K562 (cell line): ENCODE data around the gene BCL2L1. TPM values are rescaled to one million over a fixed set of nuclear protein-coding genes. Genes with fewer than 3 reads are reported as not detected.

Experiments used
- BHLHE40 ChIP-seq: IDR thresholded peaks from 2 replicates; pipeline ENCODE4 v1.6.1; 2011; ENCODE audit warnings: low read length, improper control_type of control experiment
- CHD1 ChIP-seq: fragments of 200-600 bp; sonication (generic); IDR thresholded peaks from one replicate; pipeline ENCODE4 v1.6.1; 2012; ENCODE audit warnings: mild to moderate bottlenecking, moderate library complexity, low read length, inconsistent platforms
- DEAF1 ChIP-seq: fragments of 450-650 bp; formaldehyde crosslinking; IDR thresholded peaks from 2 replicates; pipeline ENCODE4 v1.4.0; 2020; ENCODE audit warnings: mild to moderate bottlenecking, moderate library complexity
- DNMT1 ChIP-seq: fragments of 450-650 bp; IDR thresholded peaks from 2 replicates; pipeline ENCODE4 v1.6.1; 2016; ENCODE audit warnings: antibody characterized with exemption, mild to moderate bottlenecking
- E2F8 ChIP-seq: fragments of 450-650 bp; IDR thresholded peaks from 2 replicates; pipeline ENCODE4 v1.7.1; 2018; ENCODE audit warnings: mild to moderate bottlenecking, low read depth; ENCODE audit not compliant: partially characterized antibody
- ELF2 ChIP-seq: fragments of 250-450 bp; sonication (Bioruptor Pico); IDR thresholded peaks from 2 replicates; pipeline ENCODE4 v1.5.0; 2021; ENCODE audit warnings: mild to moderate bottlenecking
- GTF2E2 ChIP-seq: fragments of 200-800 bp; sonication (Bioruptor generic); IDR thresholded peaks from 2 replicates; pipeline ENCODE4 v1.6.1; 2016; ENCODE audit warnings: missing genetic modification characterization, missing compliant biosample characterization
- MIER1 ChIP-seq: fragments of 450-650 bp; IDR thresholded peaks from 2 replicates; pipeline ENCODE4 v1.6.1; 2016; ENCODE audit warnings: antibody characterized with exemption, mild to moderate bottlenecking, low read depth
- MLX ChIP-seq, 2 experiments: fragments of 450-650 bp in 1 of 2; sonication (generic) in 1 of 2; formaldehyde crosslinking; conservative IDR thresholded peaks; 2 replicates each; pipeline versions ENCODE4 v1.4.0 to v1.8.1; 2020 to 2022; ENCODE audit warnings: mild to moderate bottlenecking in 1 of 2, missing genetic modification reagents in 1 of 2
- POLR2A ChIP-seq: fragments of 450-650 bp; conservative IDR thresholded peaks from 2 replicates; pipeline ENCODE4 v1.6.1; 2016
- SMAD2 ChIP-seq: fragments of 150-350 bp; IDR thresholded peaks from 2 replicates; pipeline ENCODE4 v1.6.1; 2014; ENCODE audit warnings: low read depth, mild to moderate bottlenecking, low read length
- THAP7 ChIP-seq: fragments of 250-450 bp; sonication (Bioruptor Pico); IDR thresholded peaks from 2 replicates; pipeline ENCODE4 v1.5.0; 2021
- ZBTB11 ChIP-seq, 3 experiments: fragments of 200-800 bp in 1 of 3; fragments of 250-450 bp in 1 of 3; fragments of 450-650 bp in 1 of 3; sonication (Bioruptor Pico) in 1 of 3; sonication (Bioruptor generic) in 1 of 3; formaldehyde crosslinking in 1 of 3; IDR thresholded peaks; 2 replicates each; pipeline versions ENCODE4 v1.6.1 to v1.8.0; 2016 to 2022; ENCODE audit warnings: mild to moderate bottlenecking in 2 of 3, missing genetic modification characterization in 2 of 3, missing compliant biosample characterization in 1 of 3, moderate library complexity in 1 of 3
- ZBTB43 ChIP-seq: sonication (generic); formaldehyde crosslinking; IDR thresholded peaks from 2 replicates; pipeline ENCODE4 v1.8.0; 2023; ENCODE audit warnings: mild to moderate bottlenecking, missing genetic modification reagents
- ZNF224 ChIP-seq: sonication (generic); formaldehyde crosslinking; IDR thresholded peaks from 2 replicates; pipeline ENCODE4 v1.8.0; 2022; ENCODE audit warnings: mild to moderate bottlenecking, missing genetic modification reagents
- ZNF766 ChIP-seq: fragments of 200-800 bp; sonication (Bioruptor generic); conservative IDR thresholded peaks from 2 replicates; pipeline ENCODE4 v1.6.1; 2016; ENCODE audit warnings: missing genetic modification characterization, missing compliant biosample characterization
- polyA plus RNA-seq, 8 experiments: library from polyadenylated mRNA; depleted of rRNA in 4 of 8; stranded (reverse) in 5 of 8; unstranded in 3 of 8; fragments of >200 nt; fragmentation: Nextera tagmentation in 2 of 8; fragmentation: Illumina TruSeq in 1 of 8; extraction: Ambion mirVana in 2 of 8; extraction: Trizol in 1 of 8; gene quantifications; 2 replicates each; pipeline versions ENCODE4 v1.2.1 to v1.2.3, GENCODE V29; 2011 to 2014; ENCODE audit warnings: inconsistent platforms in 1 of 8, missing spikeins in 1 of 8
- total RNA-seq, 7 experiments: library from RNA; depleted of rRNA in 6 of 7; stranded (reverse); fragments of >200 nt in 6 of 7; fragmentation: Illumina TruSeq in 2 of 7; extraction: Trizol in 2 of 7; gene quantifications; 2 replicates each; pipeline versions ENCODE4 v1.2.1 to v1.2.3, GENCODE V29; 2011 to 2021; ENCODE audit warnings: low replicate concordance in 1 of 7

BCL2L1 gene
- total and polyA plus RNA-seq, 9 of the 15 experiments (the other 6 are each of a cell fraction or from before 2014, with no cell fraction given), result 3.3 to 182 (median 120) TPM

- TF ChIP-seq THAP7 (no peak), BHLHE40 (no peak; the same call in 1 of the 2 replicates), MIER1 (no peak), ZNF766 (CRISPR knock-in tag) (peak; percentile 90), POLR2A (no peak), SMAD2 (no peak), ZBTB11 (CRISPR knock-in tag; IDR thresholded peaks at IDR 0.05) (peak in 1 of 3 experiments; percentile 82; a peak in 2 of 6 replicates), DEAF1 (CRISPR knock-in tag) (no peak; the same call in 1 of the 2 replicates), GTF2E2 (no peak), ELF2 (peak; percentile 20; the same call in 1 of the 2 replicates), CHD1 (no peak), ZNF224 (CRISPR knock-in tag) (no peak), DNMT1 (no peak), MLX (CRISPR knock-in tag; conservative IDR thresholded peaks at IDR 0.05) (no peak), ZBTB43 (CRISPR knock-in tag) (no peak), E2F8 (no peak)
Measured at GRCh38 chr20:31706607-31707257, 15.9 kb downstream of the BCL2L1 start (continued).
